H1 (cell line): Measurements from ENCODE around the gene KLRF1. TPM values are rescaled to one million over a fixed set of nuclear protein-coding genes. Genes with fewer than 3 reads are reported as not detected.

ENCODE experiments used
- CTBP2 ChIP-seq: IDR thresholded peaks from 2 replicates; pipeline ENCODE4 v1.7.0; 2011; ENCODE audit warnings: borderline replicate concordance, mild to moderate bottlenecking, moderate library complexity, mixed read lengths, low read length; ENCODE audit not compliant: insufficient read depth, insufficient read length
- EGR1 ChIP-seq: IDR thresholded peaks from 2 replicates; pipeline ENCODE4 v1.6.1; 2011; ENCODE audit warnings: low read depth, low read length, borderline replicate concordance
- SP2 ChIP-seq: IDR thresholded peaks from 2 replicates; pipeline ENCODE4 v1.6.1; 2012; ENCODE audit warnings: mild to moderate bottlenecking, low read length, inconsistent platforms
- TAF7 ChIP-seq: optimal IDR thresholded peaks from 2 replicates; pipeline ENCODE3; 2011; ENCODE audit warnings: low read depth, mild to moderate bottlenecking, inconsistent platforms, low read length, moderate library complexity, borderline replicate concordance
- TBP ChIP-seq: IDR thresholded peaks from 2 replicates; pipeline ENCODE4 v1.6.1; 2011; ENCODE audit warnings: low read depth, low read length, improper control_type of control experiment
- ZNF274 ChIP-seq: IDR thresholded peaks from 2 replicates; pipeline ENCODE4 v1.7.0; 2012; ENCODE audit warnings: low read length, borderline replicate concordance; ENCODE audit errors: extremely low read depth
- polyA plus RNA-seq, 7 experiments: library from polyadenylated mRNA; depleted of rRNA in 3 of 7; stranded (reverse) in 5 of 7; unstranded in 2 of 7; fragments of >200 nt in 5 of 7; fragments of 200-250 nt in 2 of 7; gene quantifications; 1 replicate in 5 of 7; 2 replicates in 1 of 7; 4 replicates in 1 of 7; pipeline versions ENCODE4 v1.2.1 to v1.2.3, GENCODE V29; 2011 to 2013; ENCODE audit warnings: missing spikeins in 2 of 7, mixed read lengths in 2 of 7
- total RNA-seq: library from RNA; stranded (reverse); fragmentation: NEBNext Ultra II Directional; extraction: Animal tissue kit (Norgen Biotek cat#: 25700); gene quantifications from 2 replicates; pipeline ENCODE4 v1.2.1, GENCODE V29; 2021

KLRF1 gene
- total and polyA plus RNA-seq, 2 of the 8 experiments (the other 6 are each of a cell fraction or from before 2014, with no cell fraction given) = not detected

- TF ChIP-seq CTBP2 (no peak), ZNF274 (no peak), TBP (no peak), SP2 (no peak), EGR1 (no peak), TAF7 (no peak)
Measured at GRCh38 chr12:9796346-9796745, 30.9 kb upstream of the KLRF1 start (continued).
